ENCODE measurements around the gene CLASP2. TPM values are rescaled to one million over a fixed set of nuclear protein-coding genes. Genes with fewer than 3 reads are reported as not detected.

The CLASP2 gene
- total RNA-seq, 1 experiment from 2014 or later, result 58.9 TPM

GRCh38 chr3:33665294-33665693 lies 52.8 kb downstream of the CLASP2 start:
- no TSS peak for BruUV-seq (replicated peaks)
- Mint-ChIP-seq H3K4me3 (ENCODE audit: unreplicated experiment) (no peak overlapping the region), H3K9me3 (ENCODE audit: unreplicated experiment) (no peaks in the 10 kb centered on the region), H3K27me3 (ENCODE audit: insufficient read depth, unreplicated experiment) (no peaks in the 10 kb centered on the region), H3K27ac (ENCODE audit: low read depth, unreplicated experiment) (peak overlapping the region; percentile 65), H3K36me3 (ENCODE audit: insufficient read depth, unreplicated experiment) (no peaks in the 10 kb centered on the region), H3K4me1 (ENCODE audit: insufficient read depth, unreplicated experiment) (peaks cover 36% of the 10 kb centered on the region)
- DNase-seq (ENCODE audit: unreplicated experiment), result no peak
- ChIA-PET POLR2A (interaction anchor here (0.6 to 1.6 kb wide), 3 partner anchors 19 to 1436 kb away, joined by 3 to 5 read pairs (median 3); partner anchors contain the start of gene PDCD6IP), CTCF (interaction anchor here (0.5 to 1.2 kb wide), 7 partner anchors 30 to 227 kb away, joined by 3 to 8 read pairs (median 4); no protein-coding TSS in a partner anchor)
- intact Hi-C loops (cut with micrococcal nuclease), result no loop called here
- TF ChIP-seq, protein P1, sequence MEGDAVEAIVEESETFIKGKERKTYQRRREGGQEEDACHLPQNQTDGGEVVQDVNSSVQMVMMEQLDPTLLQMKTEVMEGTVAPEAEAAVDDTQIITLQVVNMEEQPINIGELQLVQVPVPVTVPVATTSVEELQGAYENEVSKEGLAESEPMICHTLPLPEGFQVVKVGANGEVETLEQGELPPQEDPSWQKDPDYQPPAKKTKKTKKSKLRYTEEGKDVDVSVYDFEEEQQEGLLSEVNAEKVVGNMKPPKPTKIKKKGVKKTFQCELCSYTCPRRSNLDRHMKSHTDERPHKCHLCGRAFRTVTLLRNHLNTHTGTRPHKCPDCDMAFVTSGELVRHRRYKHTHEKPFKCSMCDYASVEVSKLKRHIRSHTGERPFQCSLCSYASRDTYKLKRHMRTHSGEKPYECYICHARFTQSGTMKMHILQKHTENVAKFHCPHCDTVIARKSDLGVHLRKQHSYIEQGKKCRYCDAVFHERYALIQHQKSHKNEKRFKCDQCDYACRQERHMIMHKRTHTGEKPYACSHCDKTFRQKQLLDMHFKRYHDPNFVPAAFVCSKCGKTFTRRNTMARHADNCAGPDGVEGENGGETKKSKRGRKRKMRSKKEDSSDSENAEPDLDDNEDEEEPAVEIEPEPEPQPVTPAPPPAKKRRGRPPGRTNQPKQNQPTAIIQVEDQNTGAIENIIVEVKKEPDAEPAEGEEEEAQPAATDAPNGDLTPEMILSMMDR (IDR thresholded peaks at IDR 0.05; ENCODE audit: unreplicated experiment), result no peak

DNA sequence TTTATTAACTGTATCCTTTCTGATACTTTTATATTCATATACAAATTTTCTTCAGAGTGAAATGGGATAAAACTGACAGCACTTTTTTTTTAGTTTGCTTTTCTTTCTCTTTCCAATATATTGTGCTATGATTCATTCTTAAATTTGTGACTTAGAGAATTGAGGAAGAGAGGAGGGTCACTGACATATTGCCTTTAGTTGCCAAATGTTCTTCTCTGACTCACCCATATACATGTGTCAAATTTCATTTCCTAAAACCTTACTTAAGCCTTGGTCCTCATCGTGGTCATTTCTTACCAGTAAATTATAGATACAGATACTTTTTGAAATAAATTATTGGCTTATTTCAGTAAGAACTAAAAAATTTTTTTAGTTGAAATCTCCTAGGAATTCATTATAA lies 53.9 kb downstream of the CLASP2 start:
- H3K27ac Mint-ChIP-seq (ENCODE audit: low read depth, unreplicated experiment), result peak overlapping the region; percentile 65
- H3K27me3 Mint-ChIP-seq (ENCODE audit: insufficient read depth, unreplicated experiment), result no peaks in the 10 kb centered on the region
- peak; percentile 83 for DNase-seq (ENCODE audit: unreplicated experiment)
- H3K9me3 Mint-ChIP-seq (ENCODE audit: unreplicated experiment), result no peaks in the 10 kb centered on the region
- no peaks in the 10 kb centered on the region for H3K36me3 Mint-ChIP-seq (ENCODE audit: insufficient read depth, unreplicated experiment)
- H3K4me1 Mint-ChIP-seq (ENCODE audit: insufficient read depth, unreplicated experiment), result peaks cover 41% of the 10 kb centered on the region
- no TSS peak for BruUV-seq (replicated peaks)
- ChIA-PET POLR2A (no interaction called here), CTCF (interaction anchor here (0.7 to 1.2 kb wide), 2 partner anchors 38 to 54 kb away, joined by 4 read pairs; no protein-coding TSS in a partner anchor)
- TF ChIP-seq, protein P1 (IDR thresholded peaks at IDR 0.05; ENCODE audit: unreplicated experiment), result no peak
- H3K4me3 Mint-ChIP-seq (ENCODE audit: unreplicated experiment), result no peak overlapping the region
- intact Hi-C loops (cut with micrococcal nuclease), result no loop called here

- intact Hi-C loops (cut with micrococcal nuclease), result no loop called here
- H3K9me3 Mint-ChIP-seq (ENCODE audit: unreplicated experiment), result no peaks in the 10 kb centered on the region
- POLR2A ChIA-PET, result interaction anchor here (0.7 kb wide), 1 partner anchor 136 kb away, joined by 3 read pairs; the partner anchor contains the start of gene PDCD6IP
- peaks cover 49% of the 10 kb centered on the region for H3K4me1 Mint-ChIP-seq (ENCODE audit: insufficient read depth, unreplicated experiment)
- DNase-seq (ENCODE audit: unreplicated experiment), result no peak
- TF ChIP-seq, protein P1 (IDR thresholded peaks at IDR 0.05; ENCODE audit: unreplicated experiment), result no peak
- no TSS peak for BruUV-seq (replicated peaks)
- H3K4me3 Mint-ChIP-seq (ENCODE audit: unreplicated experiment), result no peak overlapping the region
- H3K27me3 Mint-ChIP-seq (ENCODE audit: insufficient read depth, unreplicated experiment), result no peaks in the 10 kb centered on the region
- H3K27ac Mint-ChIP-seq (ENCODE audit: low read depth, unreplicated experiment), result no peak overlapping the region
- CTCF ChIA-PET, result interaction anchor here (1.4 kb wide), 1 partner anchor 55 kb away, joined by 4 read pairs; the partner anchor contains the start of gene CLASP2
- no peaks in the 10 kb centered on the region for H3K36me3 Mint-ChIP-seq (ENCODE audit: insufficient read depth, unreplicated experiment)
Observed at GRCh38 chr3:33663042-33663441, 55.0 kb downstream of the CLASP2 start.

DNA sequence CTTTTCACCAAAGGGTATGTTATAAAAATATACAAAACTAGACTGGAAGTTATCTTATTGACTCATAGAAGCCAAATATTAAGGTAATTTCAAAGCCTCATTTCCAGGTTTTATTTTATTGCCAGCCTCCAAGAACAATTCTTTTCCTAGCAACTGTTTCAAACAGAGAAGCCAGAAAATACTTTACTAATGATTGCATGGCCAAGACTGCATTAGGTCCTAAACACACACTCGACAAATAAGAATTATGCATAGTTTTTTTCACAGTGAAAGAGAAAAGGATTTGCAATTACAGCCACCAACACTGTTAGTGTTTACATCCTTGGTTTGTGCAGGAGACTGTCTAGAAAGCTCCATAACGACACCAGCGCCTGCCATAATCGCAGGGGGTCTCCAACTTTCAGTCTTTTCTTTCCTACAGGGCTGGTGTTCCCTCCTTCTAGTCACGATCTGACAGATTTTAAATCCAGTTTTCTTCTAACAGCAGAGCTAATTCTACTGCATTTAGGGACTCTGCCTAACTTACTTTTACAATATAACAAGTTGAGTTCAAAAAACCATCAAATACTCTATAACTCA lies 58.1 kb downstream of the CLASP2 start:
- Mint-ChIP-seq H3K4me3 (ENCODE audit: unreplicated experiment) (peak overlapping the region; percentile 71), H3K9me3 (ENCODE audit: unreplicated experiment) (no peaks in the 10 kb centered on the region), H3K27me3 (ENCODE audit: insufficient read depth, unreplicated experiment) (no peaks in the 10 kb centered on the region), H3K36me3 (ENCODE audit: insufficient read depth, unreplicated experiment) (no peaks in the 10 kb centered on the region), H3K4me1 (ENCODE audit: insufficient read depth, unreplicated experiment) (peaks cover 44% of the 10 kb centered on the region), H3K27ac (ENCODE audit: low read depth, unreplicated experiment) (peak overlapping the region; percentile 63)
- no TSS peak for BruUV-seq (replicated peaks)
- CTCF ChIA-PET, result interaction anchor here (0.6 to 1.7 kb wide), 5 partner anchors 13 to 117 kb away, joined by 3 to 8 read pairs (median 3); no protein-coding TSS in a partner anchor
- intact Hi-C loops (cut with micrococcal nuclease), result no loop called here
- TF ChIP-seq, protein P1 (IDR thresholded peaks at IDR 0.05; ENCODE audit: unreplicated experiment), result no peak
- DNase-seq (ENCODE audit: unreplicated experiment), result no peak
- POLR2A ChIA-PET, result interaction anchor here (2.2 to 2.4 kb wide), 3 partner anchors 15 to 139 kb away, joined by 9 to 22 read pairs (median 10); partner anchors contain the start of genes CLASP2 and PDCD6IP

All from MCF 10A (cell line).